Islet of Langerhans (tissue), 1 donor: ENCODE measurements around the gene SMAD2.

Source experiments
- FAIRE-seq: peaks from one replicate; lab custom pipeline; 2011; peaks lifted over from hg19 to GRCh38; lab: Jason Lieb, UNC

SMAD2 gene

DNA sequence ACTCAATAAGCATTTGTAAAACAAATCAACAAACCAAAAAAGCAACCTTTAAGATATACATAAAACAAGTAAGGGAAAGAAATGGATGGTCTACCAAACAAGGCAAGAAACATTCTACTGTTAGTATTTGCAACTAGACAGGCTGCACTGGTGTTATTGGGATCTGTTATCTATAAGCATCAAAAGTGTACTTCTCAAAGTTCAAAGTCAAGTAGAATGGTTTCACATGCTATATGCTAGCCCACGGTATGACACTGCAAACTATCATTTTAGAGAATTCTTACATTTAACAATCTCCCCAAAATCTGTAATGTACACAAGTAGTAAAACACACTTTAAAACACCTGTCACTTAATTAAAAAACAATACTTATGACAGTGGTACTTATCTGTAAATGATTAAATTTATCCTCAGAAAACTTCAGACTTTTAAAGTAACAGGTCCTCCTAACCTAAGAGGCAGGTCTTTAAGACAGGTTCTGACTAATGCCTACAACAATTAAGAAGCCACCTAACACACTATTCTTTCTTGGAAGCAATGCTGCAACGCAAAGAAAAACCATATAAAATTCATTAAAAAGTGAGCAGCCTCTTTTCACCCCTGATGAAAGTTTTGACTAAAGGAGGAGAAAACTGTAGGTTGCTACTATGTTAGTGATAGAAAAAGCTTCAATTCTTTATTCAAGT lies 34.8 kb downstream of the SMAD2 start:
- FAIRE-seq, result no peak

DNA sequence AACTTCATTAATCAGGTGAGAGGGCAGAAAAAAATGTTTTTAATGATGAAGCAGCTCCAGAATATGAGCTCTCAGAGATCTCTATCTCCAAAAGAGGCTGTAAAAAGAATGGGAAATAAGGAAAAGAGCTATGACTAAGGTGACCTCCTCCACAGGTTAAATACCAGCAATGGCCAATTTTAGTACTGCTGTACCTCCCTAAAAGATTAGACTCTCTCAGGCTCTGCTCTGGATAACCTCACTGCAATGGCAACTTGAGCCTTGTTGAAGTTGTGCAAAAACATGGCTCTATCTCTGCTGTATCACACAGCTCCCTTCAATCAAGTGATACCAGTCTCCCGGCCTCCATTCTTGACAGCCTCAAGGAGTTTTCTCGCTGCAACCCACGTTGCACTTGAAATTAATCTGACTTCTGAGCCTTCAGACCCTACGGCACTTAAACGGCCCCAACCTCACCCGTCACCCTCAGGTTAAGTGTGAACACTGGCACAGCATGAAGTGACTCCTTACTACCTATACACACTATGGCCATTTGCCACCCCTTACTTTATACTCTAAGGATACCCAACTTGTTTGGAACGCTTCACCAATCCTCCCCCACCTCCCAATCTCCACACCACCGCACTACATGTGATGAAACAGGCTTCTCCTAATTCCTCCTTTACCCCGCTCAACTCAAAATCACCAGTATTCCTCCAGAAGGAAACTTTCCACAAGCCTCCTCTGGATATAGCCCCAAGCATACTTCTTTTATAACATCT lies 36.3 kb downstream of the SMAD2 start:
- no peak for FAIRE-seq

DNA sequence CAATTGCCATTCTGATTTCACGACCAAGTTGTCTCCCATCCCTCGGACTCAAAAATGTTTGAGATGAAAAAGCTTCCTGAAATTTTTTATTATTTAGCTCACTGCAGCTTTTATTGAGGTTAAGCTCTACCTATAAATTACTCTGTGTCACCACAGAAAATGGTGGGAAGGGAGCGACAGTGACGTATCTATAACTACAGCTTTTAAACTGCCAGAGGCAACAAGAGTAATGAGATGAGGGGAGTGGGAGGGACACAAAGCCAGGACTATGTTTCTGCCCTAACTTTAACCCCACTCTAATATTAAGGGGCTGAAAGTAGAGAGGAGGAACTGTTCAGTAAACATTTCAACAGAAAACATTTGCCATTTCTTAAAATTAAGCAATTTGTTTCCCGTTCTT lies 37.4 kb downstream of the SMAD2 start:
- no peak for FAIRE-seq

DNA sequence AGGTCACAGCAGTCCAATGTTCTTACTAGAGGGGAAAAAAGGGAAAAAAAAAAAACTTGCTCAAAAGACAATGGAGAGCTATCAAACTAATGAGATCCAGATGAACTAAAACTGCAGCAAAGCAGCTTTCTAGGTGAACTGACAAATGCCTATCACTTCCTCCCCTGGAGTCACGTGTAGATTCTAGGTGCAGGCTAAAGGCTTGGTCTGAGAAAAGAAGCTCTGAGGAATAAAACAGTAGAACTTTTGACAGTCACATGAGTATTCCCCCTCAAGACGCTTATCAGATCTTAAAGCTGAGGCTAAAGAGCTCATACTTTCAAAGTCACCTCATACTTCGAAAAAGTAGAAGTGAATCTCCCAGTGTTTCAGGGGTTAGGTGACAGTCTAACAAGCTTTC lies 42.3 kb downstream of the SMAD2 start:
- no peak for FAIRE-seq

DNA sequence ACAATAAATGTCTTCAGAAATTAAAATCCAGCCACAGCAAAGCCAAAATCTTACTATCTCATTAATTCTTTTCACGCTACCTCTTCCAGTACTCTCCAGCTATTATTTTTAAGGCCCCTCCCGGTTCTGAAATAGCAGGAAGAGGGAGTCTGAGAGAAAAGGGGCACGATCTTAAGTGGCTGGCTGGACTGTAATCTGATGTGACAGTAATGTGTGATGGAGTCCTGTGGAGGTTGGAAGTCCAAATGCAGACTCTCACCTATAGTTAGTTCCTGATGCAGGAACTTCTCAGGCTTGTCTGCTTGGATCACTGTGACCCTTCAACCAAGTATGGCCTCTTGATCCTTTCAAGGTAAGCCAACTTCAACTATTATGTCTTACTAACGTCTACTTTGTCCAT lies 43.2 kb downstream of the SMAD2 start:
- no peak for FAIRE-seq

DNA sequence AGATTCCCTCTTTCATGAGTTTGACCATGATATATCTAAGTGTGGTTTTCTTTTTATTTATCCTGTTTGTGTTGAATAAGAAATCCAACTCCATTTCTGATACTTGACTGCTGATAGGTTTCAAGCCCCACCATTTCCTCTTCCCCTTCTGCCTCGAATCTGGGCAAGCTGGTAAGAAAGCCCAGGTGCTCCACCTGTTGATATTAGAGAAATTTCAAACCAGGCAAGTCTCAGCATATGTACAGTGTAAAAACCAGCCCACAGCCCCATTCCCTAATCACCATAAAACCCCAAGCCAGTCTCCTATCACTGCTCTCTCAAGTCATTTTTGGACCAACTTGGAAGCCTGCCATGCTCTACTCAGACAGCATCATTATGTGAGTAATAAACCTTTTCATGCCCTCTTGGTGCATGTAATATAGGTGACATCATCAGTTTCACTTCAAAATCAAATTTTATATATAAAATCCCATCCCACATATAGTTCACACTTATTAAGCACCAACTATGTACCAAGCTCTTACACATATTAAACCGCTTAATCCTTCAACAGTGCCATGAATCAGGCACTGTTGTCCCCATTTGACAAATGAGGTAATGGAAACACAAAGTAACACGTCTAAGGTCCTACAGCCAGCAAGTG lies 46.6 kb downstream of the SMAD2 start:
- no peak for FAIRE-seq

DNA sequence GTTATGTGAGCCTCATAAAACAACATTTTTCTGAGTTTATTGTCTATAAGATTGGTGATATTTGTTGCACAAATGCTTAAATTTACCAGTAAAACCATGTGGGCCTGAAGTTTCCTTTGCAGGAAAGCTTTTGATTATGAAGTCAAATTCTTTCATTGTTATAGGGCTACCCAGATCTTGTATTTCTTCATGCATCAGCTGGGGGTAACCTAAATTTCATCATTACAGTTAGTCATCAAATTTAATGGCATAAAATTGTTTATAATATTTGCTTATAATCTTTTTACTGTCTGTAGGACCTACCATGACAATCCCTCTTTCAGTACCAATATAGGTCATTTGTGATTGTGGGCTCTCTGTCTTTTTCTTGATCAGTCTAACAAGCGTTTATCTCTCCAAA lies 47.8 kb downstream of the SMAD2 start:
- no peak for FAIRE-seq

DNA sequence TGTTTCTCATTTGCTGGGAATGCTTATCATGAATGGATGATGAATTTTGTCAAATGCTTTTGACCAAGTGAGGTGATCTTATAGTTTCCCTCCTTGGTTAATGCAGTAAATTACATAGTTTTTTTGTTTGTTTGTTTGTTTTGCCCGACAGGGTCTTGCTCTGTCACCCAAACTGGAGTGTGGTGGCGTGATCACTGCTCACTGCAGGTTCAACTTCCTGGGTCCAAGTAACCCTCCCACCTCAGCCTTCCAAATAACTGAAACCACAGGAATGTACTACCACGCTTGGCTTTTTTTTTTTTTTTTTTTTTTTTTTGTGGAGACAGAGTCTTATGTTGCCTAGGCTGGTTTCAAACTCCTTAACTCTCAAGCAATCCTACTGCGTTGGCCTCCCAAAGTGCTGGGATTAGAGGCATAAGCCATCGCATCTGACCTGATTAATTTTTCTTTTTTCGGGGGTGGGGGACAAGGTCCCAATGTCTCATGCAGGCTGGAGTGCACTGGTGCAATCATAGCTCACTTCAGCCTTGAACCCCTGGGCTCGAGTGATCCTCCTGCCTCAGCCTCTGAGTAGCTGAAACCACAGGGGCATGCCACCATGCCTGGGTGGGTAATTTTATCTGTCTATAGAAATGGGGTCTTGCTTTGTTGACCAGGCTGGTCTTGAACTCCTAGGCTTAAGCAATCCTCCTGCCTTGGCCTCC lies 48.6 kb downstream of the SMAD2 start:
- FAIRE-seq, result no peak

DNA sequence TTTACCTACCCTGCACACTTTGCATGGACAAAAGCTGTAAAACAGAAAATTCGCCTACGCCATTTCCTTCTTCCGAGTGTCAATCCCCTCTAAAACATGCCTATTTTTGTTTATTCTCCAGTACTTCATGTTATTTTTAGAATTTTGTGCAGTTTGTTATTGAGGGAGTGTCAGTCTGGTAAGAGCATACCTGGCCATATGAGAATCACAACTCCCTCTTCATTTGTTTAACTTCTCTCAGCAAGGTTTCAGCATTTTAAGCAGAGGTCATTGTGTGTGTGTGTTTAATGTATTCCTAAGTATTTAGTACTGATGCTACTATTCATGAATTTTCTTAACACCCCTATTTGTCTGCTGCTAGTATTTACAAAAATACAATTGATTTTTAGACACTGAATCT lies 49.4 kb downstream of the SMAD2 start:
- FAIRE-seq, result no peak

DNA sequence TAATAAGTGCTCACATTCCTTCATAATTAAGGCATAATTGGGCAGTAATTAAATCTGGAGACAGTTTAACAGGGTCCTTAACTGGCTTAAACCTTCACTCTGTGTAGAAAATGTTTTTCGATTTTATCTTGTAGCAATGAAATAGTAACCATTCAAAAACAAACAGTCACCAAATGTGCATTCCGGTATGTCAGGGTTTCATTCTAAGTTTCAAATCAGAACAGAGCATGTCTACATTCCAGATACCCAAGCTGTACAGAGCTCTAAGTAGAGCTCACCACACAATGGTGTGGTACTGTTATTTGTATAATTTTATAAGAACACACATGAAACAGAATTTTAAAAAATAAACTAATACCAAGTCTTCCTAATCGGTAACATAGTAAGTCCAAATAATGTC lies 52.6 kb downstream of the SMAD2 start:
- FAIRE-seq, result no peak

DNA sequence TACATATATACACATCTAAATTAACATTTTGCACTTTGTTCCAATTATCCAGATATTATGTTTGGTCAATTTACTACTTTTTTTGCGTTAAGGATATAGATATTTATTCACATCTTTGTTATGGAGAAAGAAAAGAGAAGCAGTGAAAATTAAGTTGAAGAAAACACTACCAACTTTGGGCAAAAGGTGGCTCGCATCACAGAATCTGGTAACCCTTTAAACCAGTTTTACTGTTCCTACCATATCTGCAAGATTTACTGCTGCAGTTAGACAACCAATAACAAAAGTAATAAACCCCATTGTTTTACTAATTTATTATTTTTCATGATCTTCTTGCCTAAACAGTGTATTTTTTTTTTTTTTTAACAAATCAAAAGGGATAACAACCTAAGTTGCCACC lies 53.6 kb downstream of the SMAD2 start:
- peak; percentile 9 for FAIRE-seq

DNA sequence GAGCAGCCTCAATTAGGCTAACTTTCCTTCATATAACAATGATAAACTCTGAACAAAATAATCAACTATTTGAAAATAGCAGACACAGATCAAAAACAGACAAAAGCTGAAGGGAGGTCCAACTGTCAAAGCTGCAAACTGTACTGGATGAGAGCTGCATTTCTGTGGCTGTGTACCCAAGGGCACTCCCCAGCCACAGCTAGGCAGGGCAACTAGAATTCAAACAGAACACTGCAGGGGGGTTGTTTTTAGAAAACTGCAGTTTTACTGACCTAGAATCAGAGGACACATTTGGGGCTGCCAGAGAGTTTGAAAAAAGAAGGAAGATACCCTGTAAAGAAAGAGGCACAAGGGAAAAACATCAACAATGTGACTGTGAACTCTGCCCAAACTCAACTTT lies 56.8 kb downstream of the SMAD2 start:
- FAIRE-seq, result no peak

DNA sequence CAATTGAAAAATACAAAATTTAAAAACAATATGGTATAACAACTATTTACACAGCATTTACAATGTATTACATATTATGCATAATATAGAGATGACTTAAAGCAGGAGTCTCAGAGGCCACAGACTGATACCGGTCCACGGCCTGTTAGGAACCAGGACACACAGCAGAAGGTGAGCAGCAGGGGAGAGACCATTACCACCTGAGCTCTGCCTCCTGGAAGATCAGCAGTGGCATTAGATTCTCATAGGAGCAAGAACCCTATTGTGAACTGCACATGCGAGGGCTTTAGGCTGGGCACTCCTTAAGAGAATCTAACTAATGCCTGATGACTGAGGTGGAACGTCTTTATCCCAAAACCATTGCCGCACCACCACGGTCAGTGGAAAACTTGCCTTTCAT lies 58.0 kb downstream of the SMAD2 start:
- no peak for FAIRE-seq

DNA sequence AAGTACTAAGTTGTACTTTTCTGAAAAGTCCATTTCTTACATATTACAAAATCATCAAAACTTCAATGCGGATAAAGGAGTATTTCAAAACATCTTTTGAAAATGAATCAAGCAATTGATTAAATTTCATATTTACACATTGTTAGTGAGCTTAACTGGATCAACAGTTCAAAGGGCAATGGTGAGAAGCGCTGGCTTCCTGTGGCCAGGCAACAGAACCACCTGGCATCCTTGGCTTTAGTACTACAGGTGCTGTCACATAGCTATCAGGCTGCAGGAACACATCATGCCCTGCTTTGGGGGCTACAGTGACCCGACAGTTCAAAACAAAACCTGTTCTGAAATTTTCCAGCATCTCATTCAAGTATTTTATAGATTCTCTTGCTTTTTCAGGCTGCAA lies 59.2 kb downstream of the SMAD2 start:
- no peak for FAIRE-seq

DNA sequence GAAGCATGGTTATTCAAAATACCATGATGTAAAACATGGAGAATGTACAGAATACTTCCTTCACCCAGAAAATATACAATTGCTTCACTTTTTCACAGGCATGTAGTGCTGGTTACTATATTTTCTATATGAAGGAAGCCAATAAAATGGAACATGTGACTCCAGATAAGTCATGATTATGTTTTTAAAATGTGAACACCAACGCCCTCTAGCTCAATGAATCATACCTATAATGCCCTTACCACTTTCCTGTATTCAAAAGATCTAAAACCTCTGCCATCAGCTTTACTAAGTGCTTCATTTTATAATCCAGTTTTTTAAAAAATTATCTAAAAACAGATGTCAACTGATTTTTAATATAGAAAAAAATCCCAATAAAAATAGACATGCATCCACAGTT lies 59.9 kb downstream of the SMAD2 start:
- no peak for FAIRE-seq

DNA sequence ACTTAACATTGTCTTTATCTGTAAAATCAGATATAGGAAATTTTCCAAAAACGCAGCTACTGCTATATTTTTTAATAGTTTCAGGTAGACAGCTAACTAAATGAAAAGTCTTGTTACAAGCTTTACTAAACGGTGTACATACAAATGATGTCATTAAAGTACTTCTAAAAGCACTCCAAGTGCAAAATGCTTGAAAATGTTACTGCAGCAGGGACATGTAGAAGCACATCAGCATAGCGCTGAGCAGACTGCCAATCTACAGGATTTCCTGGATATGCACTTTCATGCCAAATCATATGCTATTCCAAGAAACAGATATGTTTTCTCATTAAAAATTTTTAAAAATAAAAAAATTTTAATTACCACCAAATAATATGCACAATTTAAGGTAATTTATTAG lies 61.7 kb downstream of the SMAD2 start:
- FAIRE-seq, result peak; percentile 69

DNA sequence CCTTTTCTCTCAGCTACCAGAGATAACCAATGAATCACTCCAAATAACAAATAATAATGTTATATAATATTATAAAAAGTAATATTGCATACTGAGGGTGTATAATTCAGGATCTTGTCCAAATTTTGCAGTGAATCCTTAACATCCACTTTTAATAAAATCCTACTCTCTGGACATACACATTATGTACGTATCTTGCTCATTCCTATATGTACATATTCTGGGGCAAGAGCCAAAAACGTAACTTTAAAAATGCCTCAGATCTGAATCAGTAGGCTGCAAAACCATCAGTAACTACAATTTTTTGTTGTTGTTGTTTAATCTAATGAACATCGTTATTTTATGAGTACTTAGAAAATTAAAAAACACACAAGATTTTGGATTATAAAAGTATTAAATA lies 65.3 kb downstream of the SMAD2 start:
- FAIRE-seq, result no peak

DNA sequence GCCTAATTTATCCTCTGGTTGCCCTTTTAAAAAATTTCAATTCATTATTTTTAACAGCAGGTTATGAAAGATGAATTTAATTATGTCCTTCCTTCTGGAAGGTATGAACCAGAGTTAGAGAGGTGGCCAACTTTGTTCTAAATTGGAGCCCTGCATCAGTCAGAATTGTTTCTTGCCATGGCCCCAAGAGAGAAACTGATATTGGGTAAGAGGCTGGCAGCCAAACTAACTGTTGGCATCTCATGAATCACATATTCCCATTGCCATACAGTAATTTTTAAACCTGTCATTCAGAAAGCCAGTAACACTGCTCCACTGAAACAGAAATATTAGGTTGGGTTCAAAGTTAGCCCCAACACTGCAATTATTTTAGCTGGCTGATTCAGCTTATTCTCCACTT lies 67.4 kb downstream of the SMAD2 start:
- no peak for FAIRE-seq

DNA sequence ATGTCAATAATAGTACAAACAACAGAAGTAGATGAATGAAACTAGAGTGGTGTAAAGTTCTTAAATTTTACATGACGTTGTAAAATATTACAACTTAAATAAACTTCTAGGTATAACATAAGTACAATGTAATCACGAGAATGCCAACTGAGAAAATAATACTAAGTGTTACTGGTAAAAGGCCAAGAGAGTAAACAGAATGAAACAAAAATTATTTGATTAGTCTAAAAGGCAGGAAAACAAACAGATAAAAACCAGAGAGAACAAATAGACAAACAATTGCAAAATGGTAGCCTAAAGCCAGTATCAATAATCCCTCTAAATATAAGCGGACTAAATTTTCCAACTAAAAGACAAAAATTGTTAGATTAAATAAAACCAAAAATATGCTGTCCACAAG lies 71.9 kb downstream of the SMAD2 start:
- FAIRE-seq, result no peak

DNA sequence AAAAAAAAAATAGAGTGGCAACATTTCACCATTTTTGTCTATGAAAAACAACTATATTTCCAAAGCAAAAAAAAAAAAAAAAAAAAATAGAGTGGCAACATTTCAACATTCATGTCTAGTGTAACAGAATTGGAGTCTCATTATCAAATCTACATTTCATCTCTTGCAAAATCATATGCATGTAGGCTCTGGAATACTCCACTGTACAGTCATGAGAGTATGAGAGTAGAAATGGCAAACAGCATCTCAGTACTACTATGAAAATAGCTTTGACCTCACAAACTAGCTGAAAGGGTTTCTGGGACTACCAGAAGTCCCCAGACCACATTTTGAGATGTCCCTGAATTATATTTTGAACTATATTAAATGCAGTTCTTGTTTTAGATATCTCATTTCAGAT lies 82.8 kb downstream of the SMAD2 start:
- FAIRE-seq, result peak; percentile 45

DNA sequence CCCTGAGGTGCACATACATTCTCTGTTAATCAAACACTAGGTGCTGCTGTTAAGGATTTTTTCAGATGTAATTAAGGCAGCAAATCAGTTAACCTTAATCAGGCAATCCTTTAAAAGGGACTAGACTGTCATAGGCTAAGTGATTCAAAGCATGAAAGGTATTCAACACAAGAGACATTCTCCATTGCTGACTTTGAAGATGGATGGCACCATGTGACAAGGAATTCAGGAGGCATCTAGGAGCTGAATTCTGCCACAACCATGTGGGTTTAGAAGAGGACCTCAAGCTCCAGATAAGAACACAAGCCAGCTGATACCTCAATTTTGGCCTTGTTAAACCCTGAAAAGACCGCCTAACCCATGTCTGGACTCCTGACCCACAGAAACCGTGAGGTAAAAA lies 84.0 kb downstream of the SMAD2 start:
- FAIRE-seq, result no peak

DNA sequence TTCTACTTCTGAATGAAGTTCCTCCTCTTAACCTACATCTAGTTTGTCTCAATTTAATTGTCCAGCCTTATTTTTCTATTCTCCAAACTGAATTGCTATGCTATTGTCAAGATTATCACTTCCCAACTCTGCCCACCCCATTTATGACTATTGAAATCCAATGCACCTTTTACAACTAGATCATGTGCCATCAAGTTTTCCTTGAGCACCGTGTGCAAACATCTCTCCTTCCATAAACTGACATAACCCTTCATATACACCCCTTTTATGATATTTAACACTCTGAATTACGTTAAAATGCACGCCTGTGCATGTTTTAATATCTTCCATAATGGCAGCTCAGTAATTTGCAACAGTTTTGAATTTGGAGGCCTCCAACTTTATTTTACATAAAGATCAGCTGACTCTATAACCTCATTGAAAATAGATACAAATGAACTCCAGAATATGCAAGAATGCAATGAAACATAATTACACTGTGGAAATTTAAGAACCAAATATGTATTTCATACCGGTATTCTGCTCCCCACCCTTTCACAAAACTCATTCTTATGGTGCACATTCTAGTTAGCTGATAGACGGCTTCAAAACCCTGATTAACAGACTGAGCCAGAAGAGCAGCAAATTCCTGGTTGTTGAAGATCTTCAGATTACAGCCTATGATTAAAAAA lies 85.5 kb downstream of the SMAD2 start:
- FAIRE-seq, result no peak

DNA sequence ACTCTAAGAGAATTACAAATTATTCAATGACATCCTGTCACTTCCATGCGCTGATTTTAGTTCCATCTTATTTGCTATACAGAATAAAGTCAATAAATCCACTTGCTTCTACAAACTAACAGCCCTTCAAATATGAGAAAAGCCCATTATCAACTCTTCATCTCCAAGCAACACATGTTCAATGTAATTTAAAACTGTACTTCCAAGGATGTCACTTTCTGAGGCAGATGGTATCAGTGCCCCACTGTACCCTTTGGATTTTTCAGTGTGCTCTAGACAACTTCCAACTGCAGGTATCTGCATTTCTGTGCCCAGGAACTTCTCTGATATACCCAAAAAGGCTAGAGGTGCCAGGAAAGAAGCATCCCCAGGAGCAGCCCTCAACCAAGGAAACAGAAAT lies 87.6 kb downstream of the SMAD2 start:
- FAIRE-seq, result no peak
